Spinal cord (tissue), 10 donors: Measurements from ENCODE around the gene ADAMTSL3. TPM values are rescaled to one million over a fixed set of nuclear protein-coding genes. Genes with fewer than 3 reads are reported as not detected.
"Not testable (repeated sequence)": the region's sequence is repeated elsewhere in the genome, so short reads cannot be mapped to it uniquely, and the experiment has no call there.

ENCODE experiments used
- DNase-seq, 6 donors: peaks; one replicate each; pipeline versions ENCODE4 v3.0.0 to v3.0.0-alpha.2; 2013 to 2015; ENCODE audit warnings: low spot score in 6 of 6, low read depth in 4 of 6
- H3K27ac ChIP-seq: one replicate; pipeline ENCODE4 v1.5.1; 2013; ENCODE audit warnings: low read depth, low read length, control low read depth
- H3K27me3 ChIP-seq: one replicate; pipeline ENCODE4 v1.6.1; 2013; ENCODE audit warnings: low read length; ENCODE audit not compliant: control insufficient read depth, insufficient read depth
- H3K36me3 ChIP-seq: one replicate; pipeline ENCODE4 v1.6.1; 2013; ENCODE audit warnings: low read length; ENCODE audit not compliant: control insufficient read depth, insufficient read depth
- H3K4me1 ChIP-seq: one replicate; pipeline ENCODE4 v1.6.1; 2013; ENCODE audit warnings: low read length; ENCODE audit not compliant: control insufficient read depth, insufficient read depth
- H3K4me3 ChIP-seq: one replicate; pipeline ENCODE4 v1.5.1; 2013; ENCODE audit warnings: low read depth, low read length, control low read depth
- H3K9me3 ChIP-seq: one replicate; pipeline ENCODE4 v1.6.1; 2013; ENCODE audit warnings: low read length; ENCODE audit not compliant: control insufficient read depth, insufficient read depth
- WGBS: methylation state at CpG from one replicate; pipeline ENCODE4 v1.1.5; 2013; ENCODE audit warnings: missing lambda C conversion rate; ENCODE audit not compliant: insufficient coverage; 5-methylcytosine and 5-hydroxymethylcytosine counted together
- polyA plus RNA-seq, 2 donors: library from polyadenylated mRNA; unstranded; fragments of 120-200 nt; gene quantifications; one replicate each; pipeline ENCODE4 v1.2.1, GENCODE V29; 2013; ENCODE audit not compliant: insufficient read length in 2 of 2
- total RNA-seq, 2 donors: library from RNA; depleted of rRNA in 1 of 2; stranded (reverse); fragments of 120-200 nt in 1 of 2; fragments of >200 nt in 1 of 2; gene quantifications; one replicate each; pipeline versions ENCODE4 v1.2.3 to v1.2.4, GENCODE V29; 2013 to 2014
- donor health status: healthy.

The ADAMTSL3 gene
- total and polyA plus RNA-seq, 4 donors = 3.6 to 25.2 (median 12.0) TPM

- 90% methylated on average over 5 of the region's 7 CpGs for WGBS
- no peak for DNase-seq
- no peak overlapping the region for H3K27ac ChIP-seq
- no peaks in the 10 kb centered on the region for H3K9me3 ChIP-seq
- peaks cover 7% of the 10 kb centered on the region for H3K4me1 ChIP-seq
- H3K4me3 ChIP-seq = no peak overlapping the region
- H3K27me3 ChIP-seq = no peaks in the 10 kb centered on the region
- no peaks in the 10 kb centered on the region for H3K36me3 ChIP-seq
Measured at GRCh38 chr15:83695901-83696425, 42.0 kb downstream of the ADAMTSL3 start.

- no peak for DNase-seq
- Histone ChIP-seq H3K4me1 (peaks cover 7% of the 10 kb centered on the region), H3K9me3 (no peaks in the 10 kb centered on the region), H3K4me3 (no peak overlapping the region), H3K27ac (no peak overlapping the region), H3K36me3 (no peaks in the 10 kb centered on the region), H3K27me3 (no peaks in the 10 kb centered on the region)
Measured at GRCh38 chr15:83697716-83698115, 43.8 kb downstream of the ADAMTSL3 start.

DNA sequence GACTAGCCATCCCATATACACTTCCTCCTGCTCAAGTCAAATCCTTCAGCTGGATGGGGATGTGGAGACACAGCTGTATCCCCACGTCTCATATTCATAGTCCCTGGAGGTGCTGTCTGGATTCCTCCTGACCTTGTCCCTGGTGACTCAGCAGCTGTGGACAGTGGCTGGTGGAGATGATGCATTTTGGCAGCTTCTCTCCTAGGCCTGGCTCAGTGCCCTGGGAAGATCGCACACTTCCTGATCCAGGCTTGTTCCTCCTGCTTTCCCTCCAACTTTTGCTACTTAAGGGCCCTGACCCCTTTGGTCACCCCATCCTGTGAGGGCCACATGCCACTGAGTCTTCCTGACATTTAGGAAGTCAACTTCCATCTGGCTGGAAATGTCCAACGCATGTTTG is 44.4 kb downstream of the ADAMTSL3 start:
- 86% methylated on average over 2 of the region's 3 CpGs for WGBS
- H3K27ac ChIP-seq = no peak overlapping the region
- no peaks in the 10 kb centered on the region for H3K9me3 ChIP-seq

DNA sequence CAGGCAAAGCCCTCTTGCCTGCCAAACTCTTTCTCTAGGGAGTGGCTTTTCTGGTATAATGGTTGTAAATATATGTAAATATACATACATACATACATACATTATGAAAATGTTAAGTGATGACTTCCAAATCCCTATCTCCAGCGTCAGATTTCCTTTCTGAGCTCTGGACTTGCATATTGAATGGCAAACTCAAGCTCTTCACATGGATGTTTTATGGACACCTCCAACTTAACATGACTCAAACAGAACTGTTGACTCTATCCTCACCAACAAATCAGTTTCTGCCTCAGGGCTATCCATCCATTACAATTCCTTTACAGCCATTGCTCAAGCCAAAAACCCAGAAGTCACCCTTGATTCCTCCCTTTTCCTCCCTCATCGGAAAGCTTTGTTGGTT is 45.1 kb downstream of the ADAMTSL3 start:
- Histone ChIP-seq H3K9me3 (no peaks in the 10 kb centered on the region), H3K27ac (no peak overlapping the region), H3K27me3 (no peaks in the 10 kb centered on the region), H3K36me3 (no peaks in the 10 kb centered on the region), H3K4me3 (no peak overlapping the region), H3K4me1 (peaks cover 4% of the 10 kb centered on the region)
- no peak for DNase-seq
- 81% methylated on average over 2 of the region's 2 CpGs for WGBS

More for the DNA sequence above, 44.4 kb downstream of the ADAMTSL3 start:
- Histone ChIP-seq H3K4me3 (no peak overlapping the region), H3K36me3 (no peaks in the 10 kb centered on the region), H3K4me1 (peaks cover 5% of the 10 kb centered on the region), H3K27me3 (no peaks in the 10 kb centered on the region)
- no peak for DNase-seq

DNA sequence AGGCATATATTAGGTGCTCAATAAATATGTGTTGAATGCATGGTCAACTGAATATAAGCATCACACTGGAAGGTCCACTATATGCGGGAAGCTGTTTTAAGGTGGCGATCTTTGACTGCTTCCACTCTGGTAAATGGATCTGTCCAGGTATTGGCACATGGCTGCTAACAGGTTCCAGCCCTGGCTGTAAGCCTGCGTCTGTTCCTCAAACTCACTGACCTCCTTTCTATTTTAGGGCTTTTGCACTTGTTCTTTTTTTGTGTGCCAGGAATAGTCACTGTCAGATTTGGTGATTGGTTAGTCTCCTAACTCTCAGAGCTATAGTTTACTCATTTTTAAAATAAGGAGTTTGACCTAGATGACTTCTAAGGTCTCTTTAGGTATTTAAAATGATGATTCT is 46.2 kb downstream of the ADAMTSL3 start:
- Histone ChIP-seq H3K27me3 (no peaks in the 10 kb centered on the region), H3K9me3 (no peaks in the 10 kb centered on the region), H3K27ac (no peak overlapping the region), H3K4me1 (no peaks in the 10 kb centered on the region), H3K36me3 (no peaks in the 10 kb centered on the region), H3K4me3 (no peak overlapping the region)
- 92% methylated on average over 2 of the region's 3 CpGs for WGBS
- DNase-seq = no peak

DNA sequence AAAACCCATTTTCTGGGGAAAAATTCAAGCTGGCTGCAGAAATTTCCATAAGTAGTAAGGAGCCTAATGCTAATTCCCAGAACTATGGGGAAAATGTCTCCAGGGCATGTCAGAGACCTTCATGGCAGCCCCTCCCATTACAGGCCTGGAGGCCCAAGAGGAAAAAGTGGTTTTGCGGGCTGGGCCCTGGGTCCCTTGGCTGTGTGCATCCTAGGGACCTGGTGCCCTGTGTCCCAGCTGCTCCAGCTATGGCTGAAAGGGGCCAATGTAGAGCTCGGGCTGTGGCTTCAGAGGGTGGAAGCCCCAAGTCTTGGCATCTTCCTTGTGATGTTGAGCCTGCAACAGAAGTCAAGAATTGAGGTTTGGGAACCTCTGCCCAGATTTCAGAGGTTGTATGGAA is 48.4 kb downstream of the ADAMTSL3 start:
- H3K4me3 ChIP-seq, DNase-seq, H3K36me3 ChIP-seq, H3K27ac ChIP-seq, H3K27me3 ChIP-seq, H3K9me3 ChIP-seq, H3K4me1 ChIP-seq: not testable (repeated sequence)
- WGBS = 97% methylated on average over 2 of the region's 2 CpGs

GRCh38 chr15:83708328-83708727 is 54.4 kb downstream of the ADAMTSL3 start:
- WGBS = 92% methylated on average over 2 of the region's 6 CpGs
- DNase-seq = no peak
- no peak overlapping the region for H3K4me3 ChIP-seq
- no peaks in the 10 kb centered on the region for H3K36me3 ChIP-seq
- no peaks in the 10 kb centered on the region for H3K4me1 ChIP-seq
- H3K9me3 ChIP-seq = no peaks in the 10 kb centered on the region
- H3K27me3 ChIP-seq = no peaks in the 10 kb centered on the region
- no peak overlapping the region for H3K27ac ChIP-seq

- Histone ChIP-seq H3K36me3 (no peaks in the 10 kb centered on the region), H3K27me3 (no peaks in the 10 kb centered on the region), H3K27ac (no peak overlapping the region), H3K4me1 (no peaks in the 10 kb centered on the region), H3K9me3 (no peaks in the 10 kb centered on the region), H3K4me3 (no peak overlapping the region)
- DNase-seq = no peak
- 80% methylated on average over 1 of the region's 2 CpGs for WGBS
Measured at GRCh38 chr15:83709241-83709640, 55.3 kb downstream of the ADAMTSL3 start.

- WGBS = no CpG with 5 or more reads among the region's 3 CpGs
- Histone ChIP-seq H3K4me3 (no peak overlapping the region), H3K9me3 (no peaks in the 10 kb centered on the region), H3K36me3 (no peaks in the 10 kb centered on the region), H3K27ac (no peak overlapping the region), H3K27me3 (no peaks in the 10 kb centered on the region), H3K4me1 (no peaks in the 10 kb centered on the region)
- no peak for DNase-seq
Measured at GRCh38 chr15:83709811-83710210, 55.9 kb downstream of the ADAMTSL3 start.

DNA sequence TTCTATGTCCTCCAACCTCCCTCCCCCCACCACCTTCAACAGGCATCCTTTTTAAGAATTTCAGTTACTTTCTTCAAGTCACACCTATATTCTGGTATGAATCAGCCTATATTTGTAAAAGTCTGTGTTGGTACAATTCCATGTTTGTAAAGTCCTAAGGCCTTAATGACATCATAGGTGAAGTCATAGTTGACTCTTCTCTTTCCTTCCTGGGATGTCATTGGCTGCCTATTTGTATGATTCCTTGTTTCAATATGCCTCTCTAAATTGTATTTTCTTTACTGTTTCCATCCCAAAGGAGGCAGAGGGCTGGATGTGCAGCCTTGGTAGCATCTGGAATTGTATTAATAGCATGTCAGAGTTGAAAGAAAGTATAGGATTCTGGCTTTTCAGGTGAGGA is 56.5 kb downstream of the ADAMTSL3 start:
- Histone ChIP-seq H3K27me3 (no peaks in the 10 kb centered on the region), H3K27ac (no peak overlapping the region), H3K4me1 (no peaks in the 10 kb centered on the region), H3K4me3 (no peak overlapping the region), H3K36me3 (no peaks in the 10 kb centered on the region), H3K9me3 (no peaks in the 10 kb centered on the region)
- no peak for DNase-seq
